GM12873 (cell line): Measurements from ENCODE around the gene TPPP2.

Experiments used
- CTCF ChIP-seq: IDR thresholded peaks from 2 replicates; pipeline ENCODE4 v1.5.1; 2012; ENCODE audit warnings: low read depth, mild to moderate bottlenecking, moderate library complexity, low read length, control low read depth; ENCODE audit not compliant: insufficient read depth; ENCODE audit errors: missing control alignments

The TPPP2 gene

GRCh38 chr14:21057803-21058675, 28.0 kb downstream of the TPPP2 start, which contains the start of gene RNASE8:
Gene RNASE8 (plus strand): TSS chr14:21057822. CDS start chr14:21057893, 71 bp downstream.
- peak; percentile 18 for TF ChIP-seq CTCF

DNA sequence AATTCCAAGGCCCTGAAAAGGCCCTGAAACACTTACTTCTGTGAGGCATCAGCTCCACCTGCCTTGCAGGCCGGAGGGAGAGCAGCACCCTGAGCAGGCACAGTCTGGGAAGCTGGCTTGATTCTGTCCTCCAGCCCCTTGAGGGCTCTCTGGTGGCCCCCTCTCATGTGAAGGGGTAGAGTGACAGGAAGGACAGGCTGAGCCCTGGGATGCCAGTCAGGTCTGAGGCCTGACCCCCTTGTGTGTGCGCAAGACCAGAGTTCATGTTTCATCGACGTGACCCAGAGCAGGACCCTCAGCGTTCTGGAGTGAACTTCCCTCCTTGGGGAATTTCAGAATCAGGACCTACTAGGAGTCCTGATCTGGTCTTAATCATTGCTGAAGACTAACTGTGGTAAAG, 28.9 kb downstream of the TPPP2 start:
- no peak for TF ChIP-seq CTCF

GRCh38 chr14:21059842-21060613, 30.0 kb downstream of the TPPP2 start:
- no peak for TF ChIP-seq CTCF

DNA sequence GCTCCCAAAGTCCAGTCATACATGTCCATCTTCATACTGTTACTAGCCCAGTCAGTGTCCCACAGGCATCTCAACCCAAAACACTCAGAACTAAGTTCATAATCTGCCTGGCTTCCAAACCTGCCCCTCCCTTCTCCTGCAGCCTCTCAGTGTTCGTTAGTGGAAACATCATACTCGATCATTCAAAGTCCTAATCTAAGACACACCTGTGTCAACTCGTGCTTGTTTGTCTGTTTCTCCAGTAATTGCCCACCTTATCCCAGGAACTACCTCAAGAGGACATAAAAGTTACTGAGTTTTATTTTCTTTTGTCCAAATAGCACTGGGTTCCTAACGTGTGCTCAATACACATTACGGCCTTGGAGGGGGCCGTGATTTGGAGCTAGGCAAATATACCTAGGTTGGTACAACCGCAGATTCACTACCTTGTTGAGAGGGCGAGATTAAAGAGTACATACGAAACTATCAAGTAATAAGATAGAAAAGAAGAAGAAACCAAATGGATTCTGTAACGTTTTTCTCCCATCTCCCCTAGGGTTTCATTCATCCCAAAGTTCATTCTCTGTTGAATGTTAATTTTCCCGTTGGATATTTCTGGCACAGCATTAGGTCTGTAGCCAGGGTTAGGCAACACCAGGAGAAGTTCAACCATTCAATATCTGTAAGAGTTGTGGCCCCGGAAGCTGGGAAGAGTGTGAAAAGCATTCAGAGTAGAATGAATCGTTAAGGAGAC, 30.8 kb downstream of the TPPP2 start:
- TF ChIP-seq CTCF: no peak

DNA sequence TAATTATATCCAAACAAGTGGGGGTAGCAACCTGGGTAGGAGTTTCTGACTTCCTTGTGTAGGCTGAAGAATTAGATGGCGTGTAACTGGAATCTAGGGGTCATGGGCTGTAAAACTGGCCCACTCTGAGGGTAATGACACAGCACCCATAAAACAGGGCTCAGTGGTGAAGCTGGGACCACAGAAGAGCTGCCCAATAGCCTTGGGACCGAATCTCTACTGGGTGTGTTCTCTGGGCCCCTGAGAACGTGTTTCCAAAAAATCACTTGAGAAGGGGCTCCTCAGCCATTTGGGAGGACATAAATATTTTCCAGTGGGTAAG, 31.3 kb downstream of the TPPP2 start:
- no peak for TF ChIP-seq CTCF

- TF ChIP-seq CTCF: no peak
These were observed 33.5 kb downstream of the TPPP2 start for GRCh38 chr14:21063479-21063878.
